B cell (primary cell): ENCODE data around the gene ZNF282.

ENCODE experiments used
- CTCF ChIP-seq: fragments of 200-600 bp; IDR thresholded peaks from one replicate; pipeline ENCODE4 v1.8.0; 2022; ENCODE audit warnings: antibody characterized with exemption, mild to moderate bottlenecking
- EZH2 ChIP-seq: IDR thresholded peaks from 2 replicates; pipeline ENCODE4 v1.6.1; 2012; ENCODE audit warnings: borderline replicate concordance, low read depth, mild to moderate bottlenecking, moderate library complexity, low read length; ENCODE audit not compliant: insufficient read depth, poor library complexity, severe bottlenecking

GRCh38 chr7:149153346-149153745 is 42.0 kb upstream of the ZNF282 start:
- TF ChIP-seq CTCF (no peak), EZH2 (no peak)
